NCI-H226 (cell line): ENCODE results near the gene DDAH1.
A peak's percentile ranks its signal among the peaks of the same experiment; 100 is the strongest.

Experiments
- DNase-seq: peaks from one replicate; pipeline ENCODE4 v3.0.0-alpha.2; 2015

The DDAH1 gene

DNA sequence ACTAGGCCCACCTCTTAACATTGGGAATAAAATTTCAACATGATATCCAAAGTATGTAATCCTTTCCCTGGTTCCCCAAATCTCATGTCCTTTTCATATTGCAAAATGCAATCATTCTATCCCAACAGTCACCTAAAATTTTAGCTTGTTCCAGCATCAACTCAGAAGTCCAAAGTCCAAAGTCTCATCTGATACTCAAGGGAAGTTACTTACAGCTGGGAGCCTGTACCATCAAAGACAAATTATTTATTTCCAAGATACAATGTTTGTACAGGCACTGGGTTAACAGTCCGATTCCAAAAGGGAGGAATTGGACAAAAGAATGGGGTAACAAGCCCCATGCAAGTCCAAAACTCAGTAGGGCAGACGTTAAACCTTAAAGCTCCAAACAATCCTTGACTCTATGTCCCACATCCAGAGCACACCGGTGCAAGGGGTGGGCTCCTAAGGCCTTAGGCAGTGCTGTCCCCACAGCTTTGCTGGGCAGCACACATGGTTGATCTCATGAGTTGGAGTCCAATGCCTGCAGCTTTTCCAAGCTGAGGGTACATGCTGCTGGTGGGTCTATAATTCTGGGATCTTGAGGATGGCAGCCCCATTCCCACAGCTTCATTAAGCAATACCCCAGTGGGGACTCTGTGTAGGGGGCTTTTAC lies 78.8 kb downstream of the DDAH1 start:
- DNase-seq = no peak

DNA sequence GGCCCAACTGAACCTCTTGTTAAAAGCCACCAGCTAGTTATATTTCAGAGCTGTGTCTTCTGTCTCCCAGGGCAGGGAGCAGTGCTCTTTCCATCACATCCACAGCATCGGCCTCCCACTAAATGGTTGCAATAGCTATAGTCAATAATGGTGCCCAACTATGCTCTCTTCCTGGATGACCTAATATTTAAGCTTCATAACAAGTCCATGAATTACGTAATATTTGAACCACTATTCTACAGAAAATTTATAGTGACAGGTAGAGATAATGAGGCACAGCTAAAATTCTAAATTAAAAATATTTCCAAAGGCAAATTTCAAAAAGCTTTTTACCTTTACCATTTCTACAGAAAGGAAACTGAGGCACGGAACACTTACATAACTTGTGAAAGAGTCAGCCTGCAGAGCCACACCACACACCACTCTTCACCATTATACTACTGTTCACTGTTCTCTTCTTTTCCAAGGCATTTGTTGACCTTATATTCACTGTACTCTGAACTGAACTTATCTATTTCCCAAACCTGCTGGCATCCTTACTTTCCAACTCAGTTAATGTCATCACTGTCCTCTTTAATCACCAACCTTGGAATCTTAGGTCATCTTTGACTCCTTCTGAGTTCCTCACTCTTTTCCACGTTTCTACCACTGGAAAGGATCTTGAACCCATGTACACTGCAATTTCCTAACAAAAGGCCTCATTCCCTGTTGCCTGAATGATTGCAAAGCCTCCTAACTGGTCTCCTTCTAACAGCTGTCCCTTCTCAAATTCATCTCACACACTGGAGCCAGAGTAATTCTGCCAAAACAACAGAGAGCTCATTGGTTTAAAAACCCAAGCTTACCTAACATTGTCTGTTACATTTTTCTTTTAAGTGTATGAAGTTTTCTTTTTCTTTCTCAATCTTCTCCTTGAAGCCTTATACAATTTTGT lies 85.5 kb downstream of the DDAH1 start:
- DNase-seq = no peak

DNA sequence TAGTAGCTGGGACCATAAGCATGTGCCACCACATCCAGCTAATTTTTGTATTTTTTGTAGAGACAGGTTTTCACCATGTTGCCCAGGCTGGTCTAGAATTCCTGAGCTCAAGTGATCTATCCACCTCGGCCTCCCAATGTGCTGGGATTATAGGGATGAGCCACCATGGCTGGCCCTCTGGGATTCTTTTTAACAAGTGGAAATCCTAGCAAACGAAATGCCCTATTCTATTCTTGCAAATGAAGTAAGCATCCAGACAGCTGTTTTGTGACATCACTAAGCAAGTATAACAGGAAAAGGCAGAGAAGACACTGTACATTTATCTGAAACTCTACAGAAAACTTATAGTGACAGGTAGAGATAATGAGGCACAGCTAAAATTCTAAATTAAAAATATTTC lies 86.4 kb downstream of the DDAH1 start:
- DNase-seq = no peak

- no peak for DNase-seq
Observed at GRCh38 chr1:85376356-85376755, 88.6 kb downstream of the DDAH1 start.

GRCh38 chr1:85375493-85375892 lies 89.5 kb downstream of the DDAH1 start:
- no peak for DNase-seq

DNA sequence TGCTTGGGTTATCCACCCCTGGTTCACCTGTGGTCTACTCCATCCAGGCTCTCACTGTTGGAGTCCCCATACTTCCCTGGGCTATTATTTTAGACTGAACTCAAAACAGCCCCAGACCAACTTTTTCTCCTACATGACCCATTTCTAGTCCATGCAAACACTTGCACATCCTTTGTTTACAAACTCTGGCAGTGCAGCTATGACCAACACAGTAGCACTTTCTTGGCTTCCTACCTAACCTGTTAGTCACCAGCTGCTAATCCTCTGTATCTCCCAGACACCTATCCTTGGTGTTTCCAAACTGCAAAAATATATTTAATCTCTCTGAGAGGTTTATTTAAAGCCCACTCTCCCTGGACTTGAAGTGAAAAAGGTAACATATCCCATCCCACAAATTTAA lies 90.8 kb downstream of the DDAH1 start:
- peak; percentile 93 for DNase-seq

GRCh38 chr1:85373378-85373708 lies 91.6 kb downstream of the DDAH1 start:
- DNase-seq = no peak

- DNase-seq = peak; percentile 59
Observed at GRCh38 chr1:85372683-85373377, 92.1 kb downstream of the DDAH1 start.

DNA sequence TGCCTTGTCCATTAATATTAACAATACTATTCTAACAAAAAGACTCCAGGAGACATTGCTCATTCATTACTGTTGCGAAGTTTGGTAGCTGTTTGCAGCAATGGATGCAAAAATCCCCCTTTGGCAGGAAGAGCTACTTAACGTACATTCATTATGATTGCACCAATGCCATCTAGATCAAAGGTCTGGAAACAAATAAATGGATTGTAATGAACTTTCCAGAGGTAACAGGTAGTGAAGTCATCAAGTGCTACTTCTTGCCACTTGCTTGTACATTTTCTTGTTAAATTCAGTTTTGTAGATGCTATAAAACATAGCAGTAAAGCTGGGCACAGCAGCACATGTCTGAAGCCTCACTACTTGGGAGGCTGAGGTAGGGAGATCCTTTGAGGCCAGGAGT lies 93.9 kb downstream of the DDAH1 start:
- no peak for DNase-seq

DNA sequence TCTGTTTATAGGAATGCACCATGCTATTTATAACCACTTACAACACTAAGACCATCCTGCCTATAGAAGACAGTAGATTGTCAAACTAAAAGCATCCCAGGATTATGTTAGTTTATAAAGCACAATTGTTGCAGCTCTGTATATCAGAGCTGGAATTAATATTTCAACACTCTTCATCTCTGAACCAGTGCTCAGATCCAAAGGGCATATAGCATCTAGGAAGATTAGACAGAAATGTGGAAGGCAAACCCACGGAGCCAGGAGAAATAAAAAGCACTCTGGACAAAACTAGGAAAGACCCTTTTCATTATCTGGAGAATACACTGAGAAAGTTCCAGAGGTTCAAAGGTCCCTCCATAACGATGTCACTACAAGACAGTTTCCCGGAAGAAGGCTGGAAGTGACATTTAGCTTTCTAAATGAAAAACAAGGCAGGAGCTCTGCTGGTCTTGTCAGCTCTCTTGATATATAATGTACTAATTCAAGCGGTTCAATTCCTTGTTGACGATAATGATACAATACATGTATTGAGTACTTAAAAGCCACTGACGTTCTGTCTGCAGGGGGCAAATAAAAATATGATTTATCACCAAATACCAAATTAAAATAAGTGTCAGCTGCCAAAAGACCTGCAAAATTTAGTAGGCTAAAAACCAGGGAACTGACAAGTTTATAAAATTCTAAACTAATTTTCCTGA lies 96.7 kb downstream of the DDAH1 start:
- no peak for DNase-seq

- peak; percentile 89 for DNase-seq
Observed at GRCh38 chr1:85366391-85367170, 98.4 kb downstream of the DDAH1 start.

GRCh38 chr1:85365851-85366250 lies 99.1 kb downstream of the DDAH1 start:
- DNase-seq = no peak

- no peak for DNase-seq
Observed at GRCh38 chr1:85363521-85363920, 101.4 kb downstream of the DDAH1 start.

DNA sequence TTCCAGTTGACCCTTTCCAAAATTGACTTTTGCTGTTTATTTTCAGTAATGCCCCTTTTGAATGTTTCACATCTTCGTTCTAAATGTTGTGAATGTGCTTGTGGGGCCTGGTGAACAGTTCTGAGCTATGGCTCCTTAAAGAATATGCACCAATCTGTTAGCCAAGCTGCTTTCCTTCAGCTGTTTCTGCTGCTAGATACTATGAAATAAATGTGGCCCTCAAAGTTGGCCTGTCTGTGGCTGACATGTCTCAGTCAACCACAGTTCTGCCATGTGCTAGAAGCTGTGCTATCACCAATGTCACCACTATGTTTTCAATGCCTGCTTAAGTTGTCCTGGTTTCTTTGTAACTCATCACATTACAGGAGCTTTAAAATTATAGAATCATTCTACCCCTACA lies 101.9 kb downstream of the DDAH1 start:
- DNase-seq = no peak

GRCh38 chr1:85361606-85362296 lies 103.2 kb downstream of the DDAH1 start:
- no peak for DNase-seq

DNA sequence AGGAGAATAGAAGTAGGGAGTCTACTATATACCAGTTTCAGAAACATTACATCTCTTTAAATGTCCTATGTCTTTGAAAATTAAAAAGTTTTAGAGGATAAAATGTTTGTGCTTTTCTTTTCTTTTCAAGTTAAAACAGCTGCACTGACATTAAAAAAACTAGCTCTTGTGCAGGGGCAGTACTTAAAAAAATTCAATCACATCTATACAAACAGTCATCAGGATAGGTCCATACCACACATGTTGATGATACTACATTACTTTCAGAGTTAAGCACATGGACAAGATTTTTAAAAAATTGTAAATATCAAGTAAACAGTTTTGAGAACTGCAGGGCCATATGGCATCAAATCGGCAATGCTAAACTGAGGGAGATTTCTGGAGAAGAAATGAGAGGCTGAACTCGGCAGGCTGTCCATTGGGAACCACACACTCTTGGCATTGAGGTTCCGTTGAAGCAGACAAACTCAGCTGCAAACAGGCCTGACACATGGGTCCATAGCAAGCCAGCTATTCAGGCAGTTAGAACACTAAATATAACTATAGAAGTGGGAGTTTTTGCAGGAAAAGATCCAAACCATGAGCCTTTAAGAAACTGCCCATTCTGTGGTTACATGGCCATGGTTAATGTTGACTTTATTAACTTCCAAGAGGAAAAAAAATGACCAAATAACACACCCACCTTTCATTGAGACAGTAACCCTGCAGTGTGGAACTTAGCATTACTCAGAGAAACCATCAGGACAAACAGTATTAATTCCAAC lies 104.0 kb downstream of the DDAH1 start:
- DNase-seq = no peak

DNA sequence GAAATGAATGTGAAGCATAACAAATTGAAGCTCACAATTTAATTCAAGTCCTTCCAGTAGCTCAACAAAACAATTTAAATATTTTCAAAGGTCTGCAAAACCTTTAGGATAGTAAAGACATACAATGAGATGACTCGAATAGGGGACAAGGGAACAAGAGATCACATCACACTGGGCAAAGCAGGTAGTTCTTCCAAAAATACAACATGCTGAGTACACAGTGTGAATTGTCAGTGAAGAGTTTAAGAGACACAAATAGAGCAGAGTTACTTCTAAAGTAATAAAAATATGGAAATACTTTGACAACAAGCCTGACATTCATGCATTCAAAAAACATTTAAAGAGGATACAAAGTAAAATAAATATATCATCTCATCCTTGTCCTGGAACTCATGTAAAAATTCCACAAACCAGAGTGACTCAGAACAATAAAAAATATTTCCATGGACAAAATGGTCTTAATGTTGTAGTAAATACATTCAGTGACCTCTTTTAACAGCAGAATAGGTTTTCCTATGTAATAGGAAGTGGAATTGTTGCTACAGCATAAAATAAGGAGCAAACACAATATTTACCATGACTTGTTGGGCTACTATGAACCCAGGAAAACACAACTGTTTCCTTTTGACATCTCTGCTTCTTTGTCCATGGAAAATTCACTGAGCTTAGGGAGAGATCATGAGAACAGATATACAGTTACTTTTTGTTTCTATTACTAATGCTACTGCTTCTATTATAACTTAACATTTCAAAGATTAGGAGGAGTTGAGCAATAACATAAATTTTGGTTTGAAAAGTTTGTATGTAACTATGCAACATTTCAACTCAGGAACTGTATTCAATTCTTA lies 104.9 kb downstream of the DDAH1 start:
- DNase-seq = no peak

GRCh38 chr1:85358702-85359438 lies 106.1 kb downstream of the DDAH1 start:
- DNase-seq = peak; percentile 46

DNA sequence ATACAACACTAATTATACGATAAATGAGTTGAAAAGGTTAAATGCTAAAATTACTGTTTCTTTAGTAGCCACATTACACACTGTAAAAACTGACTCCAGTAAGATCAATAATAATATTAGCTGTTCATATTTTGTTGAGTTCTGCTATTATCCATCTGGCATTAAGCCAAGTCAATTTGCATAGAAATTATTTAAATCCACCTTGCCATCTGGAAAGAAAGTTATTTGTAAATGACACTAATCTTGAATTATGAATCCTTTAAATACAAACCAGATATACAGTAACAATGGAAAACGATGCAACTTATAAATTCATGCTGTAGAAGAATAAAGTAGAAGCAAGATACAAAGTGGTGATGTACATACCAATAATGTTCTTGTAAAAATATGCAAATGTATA lies 107.1 kb downstream of the DDAH1 start:
- no peak for DNase-seq
